G401 (cell line): Measurements from ENCODE around the gene TMEM191C. TPM values are rescaled to one million over a fixed set of nuclear protein-coding genes. Genes with fewer than 3 reads are reported as not detected.
"Not testable (repeated sequence)": the region's sequence is repeated elsewhere in the genome, so short reads cannot be mapped to it uniquely, and the experiment has no call there.

Source experiments
- DNase-seq: peaks from one replicate; pipeline ENCODE4 v3.0.0-alpha.2; 2015; ENCODE audit warnings: low spot score
- in situ Hi-C: cut with HindIII; loops from 2 replicates; pipeline ENCODE4 v1.10.0; 2016; ENCODE audit warnings: low sequenced_read_pairs, mixed read lengths
- total RNA-seq: library from RNA; depleted of rRNA; stranded (reverse); fragments of >200 nt; shearing (Covaris generic); gene quantifications from 2 replicates; pipeline ENCODE4 v1.2.3, GENCODE V29; 2014; rRNA removed

TMEM191C gene
- total RNA-seq, 1 experiment from 2014 or later = 2.0 TPM

- in situ Hi-C loops, DNase-seq: not testable (repeated sequence)
Measured at GRCh38 chr22:21515234-21515633, 48.0 kb downstream of the TMEM191C start.

DNA sequence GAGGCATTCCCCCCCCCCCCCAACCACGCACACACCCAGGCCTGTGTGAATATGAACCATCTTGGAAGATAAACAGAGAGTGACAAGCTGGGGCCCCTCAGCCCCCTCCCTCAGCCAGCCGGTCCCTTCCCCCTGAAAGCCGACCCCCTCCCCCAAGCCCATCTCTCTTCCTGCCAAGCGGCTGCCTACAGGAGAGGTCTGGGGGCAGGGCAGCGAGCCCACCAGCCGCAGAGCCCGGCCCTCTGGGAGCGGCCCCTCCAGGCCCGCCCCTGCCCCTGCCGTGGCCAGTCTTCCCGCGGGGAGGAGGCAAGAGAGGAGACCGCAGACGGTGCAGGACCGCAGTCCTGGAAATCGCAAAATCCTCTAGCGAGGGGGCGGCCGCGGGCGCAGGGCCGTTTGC, 49.3 kb downstream of the TMEM191C start:
- DNase-seq, in situ Hi-C loops: not testable (repeated sequence)

- DNase-seq, in situ Hi-C loops: not testable (repeated sequence)
Measured at GRCh38 chr22:21516970-21517764, 50.0 kb downstream of the TMEM191C start.

Other genes starting within 250 kb of the TMEM191C start
- 0.25 and 0.34 TPM in 2 replicates for gene RIMBP3B, start 83.6 kb upstream of the TMEM191C start, total RNA-seq
- gene HIC2, start 50.0 kb upstream of the TMEM191C start, total RNA-seq = 16.5 and 18.5 TPM in 2 replicates
- 0.47 and 0.49 TPM in 2 replicates for gene RIMBP3C, start 84.1 kb downstream of the TMEM191C start, total RNA-seq
- 46.6 and 58.0 TPM in 2 replicates for gene UBE2L3, start 100.3 kb downstream of the TMEM191C start, total RNA-seq
- gene YDJC, start 162.6 kb downstream of the TMEM191C start, total RNA-seq = 71.7 and 80.6 TPM in 2 replicates
- gene CCDC116, start 165.4 kb downstream of the TMEM191C start, total RNA-seq = not detected in 2 replicates
- 39.7 and 49.4 TPM in 2 replicates for gene SDF2L1, start 174.9 kb downstream of the TMEM191C start, total RNA-seq
- 20.5 and 24.0 TPM in 2 replicates for gene PPIL2, start 198.6 kb downstream of the TMEM191C start, total RNA-seq